GM10847 (cell line): ENCODE measurements around the gene PABPN1.

Source experiments
- POLR2A ChIP-seq: IDR thresholded peaks from 2 replicates; pipeline ENCODE4 v1.6.1; 2011; ENCODE audit not compliant: insufficient read length; ENCODE audit errors: extremely low read depth

Gene PABPN1

GRCh38 chr14:23346693-23347405 is 25.6 kb downstream of the PABPN1 start:
- TF ChIP-seq POLR2A: no peak

GRCh38 chr14:23347406-23348296 is 26.4 kb downstream of the PABPN1 start:
- TF ChIP-seq POLR2A: no peak

GRCh38 chr14:23348297-23348655 is 27.0 kb downstream of the PABPN1 start:
- TF ChIP-seq POLR2A: no peak

- TF ChIP-seq POLR2A: no peak
Observed at GRCh38 chr14:23349156-23349845, 28.0 kb downstream of the PABPN1 start.

GRCh38 chr14:23351681-23352505 is 30.6 kb downstream of the PABPN1 start:
- TF ChIP-seq POLR2A: no peak

GRCh38 chr14:23352506-23353432 is 31.5 kb downstream of the PABPN1 start, which contains the start of gene SLC22A17:
Gene SLC22A17, minus strand, starts transcription at chr14:23352887.
- TF ChIP-seq POLR2A: no peak

- no peak for TF ChIP-seq POLR2A
Observed at GRCh38 chr14:23353433-23353780, 32.1 kb downstream of the PABPN1 start.

GRCh38 chr14:23354990-23355389 is 33.7 kb downstream of the PABPN1 start:
- no peak for TF ChIP-seq POLR2A

- no peak for TF ChIP-seq POLR2A
Observed at GRCh38 chr14:23355871-23356435, 34.7 kb downstream of the PABPN1 start.

- TF ChIP-seq POLR2A: no peak
Observed at GRCh38 chr14:23356662-23357061, 35.4 kb downstream of the PABPN1 start.

- TF ChIP-seq POLR2A: no peak
Observed at GRCh38 chr14:23357261-23357660, 36.0 kb downstream of the PABPN1 start.

- no peak for TF ChIP-seq POLR2A
Observed at GRCh38 chr14:23358042-23358441, 36.8 kb downstream of the PABPN1 start.

GRCh38 chr14:23358553-23359166 is 37.4 kb downstream of the PABPN1 start:
- TF ChIP-seq POLR2A: no peak
